PC-3 (cell line): ENCODE data around the gene KIR3DL1. TPM values are rescaled to one million over a fixed set of nuclear protein-coding genes. Genes with fewer than 3 reads are reported as not detected.
"Not testable (repeated sequence)": the region's sequence is repeated elsewhere in the genome, so short reads cannot be mapped to it uniquely, and the experiment has no call there.

Source experiments
- ATAC-seq: fragments of 200-7000 bp; cut with Tn5 transposase; 2 replicates; pipeline ENCODE4 v1.9.1; 2020; ENCODE audit warnings: mild to moderate bottlenecking, moderate library complexity
- BruUV-seq: library from RNA; stranded (reverse); fragments of 400-500 nt; replicated peaks from 2 replicates; lab custom pipeline; 2021; lab: Mats Ljungman, UMichigan
- CTCF ChIA-PET: fragments of 300-600 bp; sonication (Branson Sonifier 250); formaldehyde crosslinking; loops from one replicate; lab custom pipeline; 2022; ENCODE audit warnings: antibody characterized with exemption; lab: Charles Lee
- POLR2A ChIA-PET: fragments of 300-600 bp; sonication (Branson Sonifier 250); formaldehyde crosslinking; loops from one replicate; lab custom pipeline; 2022; ENCODE audit warnings: antibody characterized with exemption; ENCODE audit not compliant: unreplicated experiment; lab: Charles Lee
- DNase-seq: peaks from one replicate; pipeline ENCODE4 v3.0.0-alpha.2; 2015
- H2AFZ ChIP-seq: fragments of 300-600 bp; sonication (generic); 2 replicates; pipeline ENCODE4 v1.6.0; 2016; ENCODE audit warnings: antibody characterized with exemption, low read length
- H3F3A ChIP-seq: fragments of 300-600 bp; sonication (generic); one replicate; pipeline ENCODE4 v1.6.0; 2017; ENCODE audit warnings: antibody characterized with exemption, low read length, control low read depth, mild to moderate bottlenecking; ENCODE audit not compliant: unreplicated experiment
- H3K27ac ChIP-seq: fragments of 300-600 bp; sonication (generic); 2 replicates; pipeline ENCODE4 v1.5.1; 2016; ENCODE audit warnings: mild to moderate bottlenecking, low read length
- H3K27me3 ChIP-seq: fragments of 300-600 bp; sonication (generic); 2 replicates; pipeline ENCODE4 v1.6.1; 2016; ENCODE audit warnings: low read length, mixed read lengths
- H3K36me3 ChIP-seq: fragments of 300-600 bp; sonication (generic); 2 replicates; pipeline ENCODE4 v1.6.1; 2016; ENCODE audit warnings: low read depth, mixed run types, low read length, mixed read lengths
- H3K4me1 ChIP-seq: fragments of 300-600 bp; sonication (generic); 2 replicates; pipeline ENCODE4 v1.5.1; 2016; ENCODE audit warnings: low read length; ENCODE audit not compliant: insufficient read depth
- H3K4me2 ChIP-seq: fragments of 300-600 bp; sonication (generic); 2 replicates; pipeline ENCODE4 v1.6.0; 2016; ENCODE audit warnings: low read length
- H3K4me3 ChIP-seq: fragments of 300-600 bp; sonication (generic); 2 replicates; pipeline ENCODE4 v1.5.1; 2016; ENCODE audit warnings: mild to moderate bottlenecking, low read length, mixed read lengths
- H3K79me2 ChIP-seq: fragments of 300-600 bp; sonication (generic); 2 replicates; pipeline ENCODE4 v1.6.1; 2017; ENCODE audit warnings: low read length, mixed read lengths
- H3K9ac ChIP-seq: fragments of 300-600 bp; sonication (generic); 2 replicates; pipeline ENCODE4 v1.6.0; 2016; ENCODE audit warnings: mild to moderate bottlenecking, low read length
- H3K9me2 ChIP-seq: fragments of 300-600 bp; sonication (generic); replicated peaks from 2 replicates; pipeline ENCODE4 v1.6.1; 2016; ENCODE audit warnings: mixed run types, low read length, mixed read lengths
- H3K9me3 ChIP-seq: fragments of 300-600 bp; sonication (generic); 2 replicates; pipeline ENCODE4 v1.6.1; 2016; ENCODE audit warnings: low read length, mixed read lengths
- H4K20me1 ChIP-seq: fragments of 300-600 bp; sonication (generic); 2 replicates; pipeline ENCODE4 v1.6.1; 2016; ENCODE audit warnings: low read length, mixed read lengths
- CTCF ChIP-seq: fragments of 300-600 bp; sonication (generic); conservative IDR thresholded peaks from 2 replicates; pipeline ENCODE4 v1.5.1; 2017; ENCODE audit warnings: antibody characterized with exemption, low read depth, mild to moderate bottlenecking, low read length
- EZH2 ChIP-seq: fragments of 300-600 bp; sonication (generic); IDR thresholded peaks from one replicate; pipeline ENCODE4 v1.6.1; 2017; ENCODE audit warnings: antibody characterized with exemption, mild to moderate bottlenecking, low read length; ENCODE audit not compliant: unreplicated experiment
- EZH2phosphoT487 ChIP-seq: fragments of 300-600 bp; sonication (generic); IDR thresholded peaks from 2 replicates; pipeline ENCODE4 v1.6.1; 2018; ENCODE audit warnings: mild to moderate bottlenecking, antibody characterized with exemption, low read length, borderline replicate concordance
- intact Hi-C: fragments of 100-400 bp; cut with micrococcal nuclease; formaldehyde crosslinking; loops from 2 replicates; pipeline ENCODE4 v1.9.0; 2023
- total RNA-seq: library from RNA; depleted of rRNA; stranded (reverse); fragments of >200 nt; gene quantifications from 2 replicates; pipeline ENCODE4 v1.2.3, GENCODE V29; 2014

KIR3DL1 gene
- total RNA-seq, 1 experiment from 2014 or later = not detected

DNA sequence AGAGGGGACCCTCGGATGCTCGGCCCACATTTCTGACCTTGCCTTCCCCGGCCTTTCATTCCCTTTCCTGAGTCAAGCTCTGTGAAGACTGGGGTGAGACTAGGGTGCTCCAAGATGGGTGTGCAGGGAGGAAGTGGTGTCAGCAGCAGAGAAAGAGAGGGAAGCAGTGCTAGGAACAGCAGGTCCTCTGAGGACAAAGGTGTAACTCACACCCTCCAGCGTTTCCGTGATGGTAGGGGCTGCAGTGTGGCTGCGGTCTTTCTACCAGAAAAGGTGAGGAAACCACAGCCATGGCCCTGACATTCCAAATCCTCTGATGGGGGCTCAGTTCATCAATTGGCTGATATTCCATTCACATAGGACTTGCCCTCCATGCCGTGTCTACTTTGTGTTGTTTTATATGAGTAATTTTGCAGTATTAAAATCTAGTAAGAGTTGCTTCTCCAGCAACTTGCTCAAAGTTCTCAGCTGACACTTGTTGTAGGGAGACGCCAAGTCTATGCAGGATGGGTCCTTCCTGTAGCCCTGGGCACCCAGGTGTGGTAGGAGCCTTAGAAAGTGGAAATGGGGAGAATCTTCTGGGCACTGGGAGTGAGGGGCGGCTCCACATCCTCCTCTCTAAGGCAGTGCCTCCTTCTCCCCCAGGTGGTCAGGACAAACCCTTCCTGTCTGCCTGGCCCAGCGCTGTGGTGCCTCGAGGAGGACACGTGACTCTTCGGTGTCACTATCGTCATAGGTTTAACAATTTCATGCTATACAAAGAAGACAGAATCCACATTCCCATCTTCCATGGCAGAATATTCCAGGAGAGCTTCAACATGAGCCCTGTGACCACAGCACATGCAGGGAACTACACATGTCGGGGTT is 1.6 kb downstream of the KIR3DL1 start:
- no peak overlapping the region for H2AFZ ChIP-seq

DNA sequence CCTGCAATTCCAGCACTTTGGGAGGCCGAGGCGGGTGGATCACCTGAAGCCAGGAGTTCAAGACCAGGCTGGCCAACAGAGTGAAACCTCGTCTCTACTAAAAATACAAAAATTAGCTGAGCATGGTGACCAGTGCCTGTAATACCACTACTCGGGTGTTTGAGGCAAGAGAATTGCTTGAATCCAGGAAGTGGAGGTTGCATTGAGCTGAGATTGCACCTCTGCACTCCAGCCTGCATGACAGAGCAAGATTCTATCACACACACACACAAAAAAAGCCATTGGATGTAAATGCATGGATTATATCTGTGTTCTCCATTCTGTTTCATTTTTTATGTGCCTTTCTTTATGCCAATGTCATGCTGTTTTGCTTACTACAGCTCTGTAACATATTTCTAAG is 8.1 kb downstream of the KIR3DL1 start:
- H3K4me2 ChIP-seq, H3K27ac ChIP-seq, H2AFZ ChIP-seq, H3F3A ChIP-seq, BruUV-seq, H4K20me1 ChIP-seq, H3K9me2 ChIP-seq, H3K9me3 ChIP-seq, CTCF ChIA-PET, H3K79me2 ChIP-seq, H3K9ac ChIP-seq, H3K4me3 ChIP-seq, intact Hi-C loops, POLR2A ChIA-PET, H3K4me1 ChIP-seq, DNase-seq, ATAC-seq, H3K36me3 ChIP-seq: not testable (repeated sequence)
- H3K27me3 ChIP-seq = peaks cover 28% of the 10 kb centered on the region

More for the DNA sequence above, 1.6 kb downstream of the KIR3DL1 start:
- intact Hi-C loops = no loop called here
- Histone ChIP-seq H3K4me2 (no peak overlapping the region), H3K4me1 (no peaks in the 10 kb centered on the region), H3K79me2 (no peaks in the 10 kb centered on the region), H3K9ac (no peak overlapping the region), H3K27me3 (peaks cover 37% of the 10 kb centered on the region), H3K9me3 (no peaks in the 10 kb centered on the region), H3K36me3 (no peaks in the 10 kb centered on the region), H3K27ac (no peak overlapping the region), H3F3A (no peaks in the 10 kb centered on the region), H3K4me3 (no peak overlapping the region), H3K9me2 (no peaks in the 10 kb centered on the region), H4K20me1 (no peaks in the 10 kb centered on the region)
- no TSS peak for BruUV-seq
- ChIA-PET CTCF (no interaction called here), POLR2A (no interaction called here)
- ATAC-seq (no peak), DNase-seq (no peak)
- no peak for TF ChIP-seq CTCF
- no peak for TF ChIP-seq EZH2
- no peak for TF ChIP-seq EZH2phosphoT487

- POLR2A ChIA-PET, BruUV-seq, H3K9me2 ChIP-seq, H3K9me3 ChIP-seq, H3K4me3 ChIP-seq, intact Hi-C loops, H2AFZ ChIP-seq, H3K9ac ChIP-seq, CTCF ChIA-PET, DNase-seq, H3K36me3 ChIP-seq, H4K20me1 ChIP-seq, H3K79me2 ChIP-seq, ATAC-seq, H3K4me2 ChIP-seq, H3F3A ChIP-seq, H3K27ac ChIP-seq, H3K4me1 ChIP-seq: not testable (repeated sequence)
- H3K27me3 ChIP-seq = peaks cover 27% of the 10 kb centered on the region
These were observed 9.1 kb downstream of the KIR3DL1 start for GRCh38 chr19:54825326-54825725.

GRCh38 chr19:54828064-54828463 is 11.8 kb downstream of the KIR3DL1 start:
- H3K9me2 ChIP-seq, POLR2A ChIA-PET, H3K36me3 ChIP-seq, H3K9ac ChIP-seq, BruUV-seq, CTCF ChIA-PET, H3K27ac ChIP-seq, H3K9me3 ChIP-seq, intact Hi-C loops, H3K4me3 ChIP-seq, H3K4me2 ChIP-seq, H3K4me1 ChIP-seq, H3F3A ChIP-seq, DNase-seq, H2AFZ ChIP-seq, H3K79me2 ChIP-seq, ATAC-seq, H4K20me1 ChIP-seq: not testable (repeated sequence)
- peaks cover 14% of the 10 kb centered on the region; the same call in 1 of the 2 replicates for H3K27me3 ChIP-seq

DNA sequence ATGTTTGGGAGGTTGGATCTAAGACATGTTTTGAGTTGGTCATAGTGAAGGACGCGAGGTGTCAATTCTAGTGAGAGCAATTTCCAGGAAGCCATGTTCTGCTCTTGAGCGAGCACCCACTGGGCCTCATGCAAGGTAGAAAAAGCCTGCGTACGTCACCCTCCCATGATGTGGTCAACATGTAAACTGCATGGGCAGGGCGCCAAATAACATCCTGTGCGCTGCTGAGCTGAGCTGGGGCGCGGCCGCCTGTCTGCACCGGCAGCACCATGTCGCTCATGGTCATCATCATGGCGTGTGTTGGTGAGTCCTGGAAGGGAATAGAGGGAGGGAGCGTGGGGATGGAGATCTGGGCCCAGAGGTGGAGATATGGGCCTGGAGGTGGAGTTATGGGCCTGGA is 16.2 kb downstream of the KIR3DL1 start, which contains the start of gene KIR2DS4:
TSS of gene KIR2DS4 (plus strand) at position 181 of the 400 bp plus-strand sequence.
- H3K4me3 ChIP-seq, H4K20me1 ChIP-seq: not testable (repeated sequence)

More for the DNA sequence above, 16.2 kb downstream of the KIR3DL1 start, which contains the start of gene KIR2DS4:
- DNase-seq, H3K79me2 ChIP-seq, H3K9ac ChIP-seq, ATAC-seq, H3K36me3 ChIP-seq, H3K9me2 ChIP-seq, BruUV-seq, H3K27me3 ChIP-seq, H3K9me3 ChIP-seq, intact Hi-C loops, CTCF ChIA-PET, H3K4me1 ChIP-seq, H3F3A ChIP-seq, H3K4me2 ChIP-seq, H3K27ac ChIP-seq, POLR2A ChIA-PET, H2AFZ ChIP-seq: not testable (repeated sequence)
